ENCODE measurements around the gene IVNS1ABP.

GRCh38 chr1:185317886-185318310 lies 855 bp upstream of the IVNS1ABP start:
- TF ChIP-seq, protein P1, sequence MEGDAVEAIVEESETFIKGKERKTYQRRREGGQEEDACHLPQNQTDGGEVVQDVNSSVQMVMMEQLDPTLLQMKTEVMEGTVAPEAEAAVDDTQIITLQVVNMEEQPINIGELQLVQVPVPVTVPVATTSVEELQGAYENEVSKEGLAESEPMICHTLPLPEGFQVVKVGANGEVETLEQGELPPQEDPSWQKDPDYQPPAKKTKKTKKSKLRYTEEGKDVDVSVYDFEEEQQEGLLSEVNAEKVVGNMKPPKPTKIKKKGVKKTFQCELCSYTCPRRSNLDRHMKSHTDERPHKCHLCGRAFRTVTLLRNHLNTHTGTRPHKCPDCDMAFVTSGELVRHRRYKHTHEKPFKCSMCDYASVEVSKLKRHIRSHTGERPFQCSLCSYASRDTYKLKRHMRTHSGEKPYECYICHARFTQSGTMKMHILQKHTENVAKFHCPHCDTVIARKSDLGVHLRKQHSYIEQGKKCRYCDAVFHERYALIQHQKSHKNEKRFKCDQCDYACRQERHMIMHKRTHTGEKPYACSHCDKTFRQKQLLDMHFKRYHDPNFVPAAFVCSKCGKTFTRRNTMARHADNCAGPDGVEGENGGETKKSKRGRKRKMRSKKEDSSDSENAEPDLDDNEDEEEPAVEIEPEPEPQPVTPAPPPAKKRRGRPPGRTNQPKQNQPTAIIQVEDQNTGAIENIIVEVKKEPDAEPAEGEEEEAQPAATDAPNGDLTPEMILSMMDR (IDR thresholded peaks at IDR 0.05; ENCODE audit: low read depth, low read length, missing input control) = no peak
- TF ChIP-seq TAF1 (conservative IDR thresholded peaks at IDR 0.05) = no peak
- TF ChIP-seq, protein P2, sequence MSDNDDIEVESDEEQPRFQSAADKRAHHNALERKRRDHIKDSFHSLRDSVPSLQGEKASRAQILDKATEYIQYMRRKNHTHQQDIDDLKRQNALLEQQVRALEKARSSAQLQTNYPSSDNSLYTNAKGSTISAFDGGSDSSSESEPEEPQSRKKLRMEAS (IDR thresholded peaks at IDR 0.05) = peak; percentile 31
- TF ChIP-seq, protein P3, sequence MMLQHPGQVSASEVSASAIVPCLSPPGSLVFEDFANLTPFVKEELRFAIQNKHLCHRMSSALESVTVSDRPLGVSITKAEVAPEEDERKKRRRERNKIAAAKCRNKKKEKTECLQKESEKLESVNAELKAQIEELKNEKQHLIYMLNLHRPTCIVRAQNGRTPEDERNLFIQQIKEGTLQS (IDR thresholded peaks at IDR 0.05) = no peak
- no peak for TF ChIP-seq RAD21 (IDR thresholded peaks at IDR 0.05)
- TF ChIP-seq, protein P4, sequence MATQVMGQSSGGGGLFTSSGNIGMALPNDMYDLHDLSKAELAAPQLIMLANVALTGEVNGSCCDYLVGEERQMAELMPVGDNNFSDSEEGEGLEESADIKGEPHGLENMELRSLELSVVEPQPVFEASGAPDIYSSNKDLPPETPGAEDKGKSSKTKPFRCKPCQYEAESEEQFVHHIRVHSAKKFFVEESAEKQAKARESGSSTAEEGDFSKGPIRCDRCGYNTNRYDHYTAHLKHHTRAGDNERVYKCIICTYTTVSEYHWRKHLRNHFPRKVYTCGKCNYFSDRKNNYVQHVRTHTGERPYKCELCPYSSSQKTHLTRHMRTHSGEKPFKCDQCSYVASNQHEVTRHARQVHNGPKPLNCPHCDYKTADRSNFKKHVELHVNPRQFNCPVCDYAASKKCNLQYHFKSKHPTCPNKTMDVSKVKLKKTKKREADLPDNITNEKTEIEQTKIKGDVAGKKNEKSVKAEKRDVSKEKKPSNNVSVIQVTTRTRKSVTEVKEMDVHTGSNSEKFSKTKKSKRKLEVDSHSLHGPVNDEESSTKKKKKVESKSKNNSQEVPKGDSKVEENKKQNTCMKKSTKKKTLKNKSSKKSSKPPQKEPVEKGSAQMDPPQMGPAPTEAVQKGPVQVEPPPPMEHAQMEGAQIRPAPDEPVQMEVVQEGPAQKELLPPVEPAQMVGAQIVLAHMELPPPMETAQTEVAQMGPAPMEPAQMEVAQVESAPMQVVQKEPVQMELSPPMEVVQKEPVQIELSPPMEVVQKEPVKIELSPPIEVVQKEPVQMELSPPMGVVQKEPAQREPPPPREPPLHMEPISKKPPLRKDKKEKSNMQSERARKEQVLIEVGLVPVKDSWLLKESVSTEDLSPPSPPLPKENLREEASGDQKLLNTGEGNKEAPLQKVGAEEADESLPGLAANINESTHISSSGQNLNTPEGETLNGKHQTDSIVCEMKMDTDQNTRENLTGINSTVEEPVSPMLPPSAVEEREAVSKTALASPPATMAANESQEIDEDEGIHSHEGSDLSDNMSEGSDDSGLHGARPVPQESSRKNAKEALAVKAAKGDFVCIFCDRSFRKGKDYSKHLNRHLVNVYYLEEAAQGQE (IDR thresholded peaks at IDR 0.05) = no peak
- TF ChIP-seq RXRA (IDR thresholded peaks at IDR 0.05) = no peak
- no peak for TF ChIP-seq ZBTB33 (IDR thresholded peaks at IDR 0.05)
- no peak for TF ChIP-seq HNF4G (IDR thresholded peaks at IDR 0.05)
- TF ChIP-seq SP1 (IDR thresholded peaks at IDR 0.05) = no peak
- no peak for TF ChIP-seq YY1 (IDR thresholded peaks at IDR 0.05)
- TF ChIP-seq JUND (IDR thresholded peaks at IDR 0.05) = no peak
